GM21515 (cell line): ENCODE measurements around the gene PLA2R1.

Experiments used
- ATAC-seq: cut with Tn5 transposase; IDR thresholded peaks from one replicate; pipeline ENCODE4 v1.9.1; 2021; ENCODE audit not compliant: unreplicated experiment

The PLA2R1 gene

GRCh38 chr2:160033732-160034392 lies 28.6 kb downstream of the PLA2R1 start:
- ATAC-seq = no peak

- ATAC-seq = no peak
Measured at GRCh38 chr2:160029270-160029628, 33.2 kb downstream of the PLA2R1 start.

GRCh38 chr2:160028431-160029269 lies 33.8 kb downstream of the PLA2R1 start:
- ATAC-seq = no peak

- ATAC-seq = no peak
Measured at GRCh38 chr2:160022162-160022561, 40.3 kb downstream of the PLA2R1 start.

GRCh38 chr2:160019374-160020090 lies 42.9 kb downstream of the PLA2R1 start:
- ATAC-seq = no peak

- no peak for ATAC-seq
Measured at GRCh38 chr2:160015746-160016145, 46.7 kb downstream of the PLA2R1 start.

GRCh38 chr2:160014227-160014626 lies 48.2 kb downstream of the PLA2R1 start:
- no peak for ATAC-seq

- no peak for ATAC-seq
Measured at GRCh38 chr2:160010361-160011145, 51.9 kb downstream of the PLA2R1 start.

- no peak for ATAC-seq
Measured at GRCh38 chr2:160007111-160007510, 55.3 kb downstream of the PLA2R1 start.

GRCh38 chr2:160006475-160006874 lies 55.9 kb downstream of the PLA2R1 start:
- ATAC-seq = no peak

GRCh38 chr2:160005908-160006307 lies 56.5 kb downstream of the PLA2R1 start:
- no peak for ATAC-seq

- ATAC-seq = no peak
Measured at GRCh38 chr2:160005476-160005875, 56.9 kb downstream of the PLA2R1 start.

GRCh38 chr2:159998961-159999360 lies 63.5 kb downstream of the PLA2R1 start:
- ATAC-seq = no peak

- ATAC-seq = no peak
Measured at GRCh38 chr2:159998243-159998642, 64.2 kb downstream of the PLA2R1 start.

- ATAC-seq = no peak
Measured at GRCh38 chr2:159996792-159997546, 65.4 kb downstream of the PLA2R1 start.

GRCh38 chr2:159995038-159995437 lies 67.4 kb downstream of the PLA2R1 start:
- ATAC-seq = no peak

- no peak for ATAC-seq
Measured at GRCh38 chr2:159989249-159989648, 73.2 kb downstream of the PLA2R1 start.

- no peak for ATAC-seq
Measured at GRCh38 chr2:159988412-159988970, 73.9 kb downstream of the PLA2R1 start.

GRCh38 chr2:159987181-159987580 lies 75.2 kb downstream of the PLA2R1 start:
- ATAC-seq = no peak

- ATAC-seq = no peak
Measured at GRCh38 chr2:159985656-159986055, 76.8 kb downstream of the PLA2R1 start.
